ENCODE results near the gene EIF4E2. TPM values are rescaled to one million over a fixed set of nuclear protein-coding genes. Genes with fewer than 3 reads are reported as not detected.

The EIF4E2 gene
- total and polyA plus RNA-seq, 3 donors from 2014 or later = 56.3 to 93.5 (median 67.5) TPM

- WGBS, 2 donors = 84 to 88% methylated on average over 18 of the region's 18 CpGs
- H3K27me3 ChIP-seq = no peaks in the 10 kb centered on the region
- peak; percentile 24 for DNase-seq
- no peaks in the 10 kb centered on the region for H3K36me3 ChIP-seq (ENCODE audit: low read depth, missing control alignments)
- H3K4me1 ChIP-seq = no peaks in the 10 kb centered on the region
- intact Hi-C loops (cut with DNase I; ENCODE audit: low total_unique reads) = no loop called here
- H3K4me3 ChIP-seq = no peak overlapping the region
- TF ChIP-seq POLR2A (IDR thresholded peaks at IDR 0.05) (no peak), CTCF (IDR thresholded peaks at IDR 0.05) (no peak)
- no peaks in the 10 kb centered on the region for H3K9me3 ChIP-seq
- no peak overlapping the region for H3K27ac ChIP-seq
These were observed 38.4 kb downstream of the EIF4E2 start for GRCh38 chr2:232588680-232589585.

GRCh38 chr2:232592772-232593395 lies 42.4 kb downstream of the EIF4E2 start:
- intact Hi-C loops (cut with DNase I; ENCODE audit: low total_unique reads) = no loop called here
- 96 to 100% methylated on average over 3 of the region's 3 CpGs for WGBS, 2 donors
- H3K4me3 ChIP-seq = no peak overlapping the region
- no peaks in the 10 kb centered on the region for H3K9me3 ChIP-seq
- H3K27me3 ChIP-seq = no peaks in the 10 kb centered on the region
- H3K4me1 ChIP-seq = no peaks in the 10 kb centered on the region
- no peak overlapping the region for H3K27ac ChIP-seq
- TF ChIP-seq CTCF (IDR thresholded peaks at IDR 0.05) (no peak), POLR2A (IDR thresholded peaks at IDR 0.05) (no peak)
- DNase-seq = no peak
- no peaks in the 10 kb centered on the region for H3K36me3 ChIP-seq (ENCODE audit: low read depth, missing control alignments)

- Histone ChIP-seq H3K4me1 (no peaks in the 10 kb centered on the region), H3K36me3 (ENCODE audit: low read depth, missing control alignments) (no peaks in the 10 kb centered on the region), H3K27ac (no peak overlapping the region), H3K27me3 (no peaks in the 10 kb centered on the region), H3K9me3 (no peaks in the 10 kb centered on the region), H3K4me3 (no peak overlapping the region)
- TF ChIP-seq CTCF (IDR thresholded peaks at IDR 0.05) (no peak), POLR2A (IDR thresholded peaks at IDR 0.05) (no peak)
- intact Hi-C loops (cut with DNase I; ENCODE audit: low total_unique reads) = no loop called here
- no peak for DNase-seq
- 78 to 85% methylated on average over 7 of the region's 7 CpGs for WGBS, 2 donors
These were observed 43.5 kb downstream of the EIF4E2 start for GRCh38 chr2:232593982-232594381.

- no peak for DNase-seq
- no peaks in the 10 kb centered on the region for H3K9me3 ChIP-seq
- H3K36me3 ChIP-seq (ENCODE audit: low read depth, missing control alignments) = no peaks in the 10 kb centered on the region
- no peak overlapping the region for H3K27ac ChIP-seq
- WGBS, 2 donors = 84 to 94% methylated on average over 7 of the region's 7 CpGs
- TF ChIP-seq CTCF (IDR thresholded peaks at IDR 0.05) (no peak), POLR2A (IDR thresholded peaks at IDR 0.05) (no peak)
- intact Hi-C loops (cut with DNase I; ENCODE audit: low total_unique reads) = no loop called here
- H3K4me3 ChIP-seq = no peak overlapping the region
- H3K4me1 ChIP-seq = no peaks in the 10 kb centered on the region
- no peaks in the 10 kb centered on the region for H3K27me3 ChIP-seq
These were observed 47.0 kb downstream of the EIF4E2 start for GRCh38 chr2:232597362-232598079.
